ACHN (cell line): Measurements from ENCODE around the gene ZBED4.

Source experiments
- DNase-seq: peaks from one replicate; pipeline ENCODE4 v3.0.0-alpha.2; 2015
- in situ Hi-C: cut with HindIII; loops from 2 replicates; pipeline ENCODE4 v1.10.0; 2017; ENCODE audit warnings: low sequenced_read_pairs, low pct_ligation_motif_present, low pct_unique_long_range_greater_than_20kb

Gene ZBED4

GRCh38 chr22:49824936-49825335, 28.7 kb upstream of the ZBED4 start:
- in situ Hi-C loops = no loop called here
- no peak for DNase-seq

GRCh38 chr22:49825436-49825835, 28.2 kb upstream of the ZBED4 start:
- peak; percentile 60 for DNase-seq
- in situ Hi-C loops = no loop called here

- in situ Hi-C loops = no loop called here
- DNase-seq = peak; percentile 12
These were observed 27.6 kb upstream of the ZBED4 start for GRCh38 chr22:49825944-49826602.

- DNase-seq = peak; percentile 14
These were observed 26.9 kb upstream of the ZBED4 start for GRCh38 chr22:49826603-49827270.

GRCh38 chr22:49827271-49827852, 26.3 kb upstream of the ZBED4 start:
- peak; percentile 12 for DNase-seq
- in situ Hi-C loops = no loop called here

More at GRCh38 chr22:49826603-49827270, 26.9 kb upstream of the ZBED4 start:
- in situ Hi-C loops = no loop called here

- peak; percentile 58 for DNase-seq
These were observed 25.6 kb upstream of the ZBED4 start, which contains the start of gene BRD1 for GRCh38 chr22:49827853-49828598. BRD1 (minus strand) TSS chr22:49827873; CDS start chr22:49824317, 3,556 bp downstream.

GRCh38 chr22:49828599-49828965, 25.1 kb upstream of the ZBED4 start:
- in situ Hi-C loops = no loop called here
- DNase-seq = no peak

More at GRCh38 chr22:49827853-49828598, 25.6 kb upstream of the ZBED4 start, which contains the start of gene BRD1:
- in situ Hi-C loops = no loop called here

- in situ Hi-C loops = no loop called here
- no peak for DNase-seq
These were observed 24.4 kb upstream of the ZBED4 start for GRCh38 chr22:49829044-49829853.

- in situ Hi-C loops = no loop called here
- no peak for DNase-seq
These were observed 20.2 kb upstream of the ZBED4 start for GRCh38 chr22:49833340-49834007.

GRCh38 chr22:49838771-49839717, 14.6 kb upstream of the ZBED4 start:
- DNase-seq = no peak
- in situ Hi-C loops = no loop called here

GRCh38 chr22:49845241-49845640, 8.4 kb upstream of the ZBED4 start:
- DNase-seq = no peak
- in situ Hi-C loops = no loop called here

- in situ Hi-C loops = no loop called here
- DNase-seq = no peak
These were observed 7.8 kb upstream of the ZBED4 start for GRCh38 chr22:49845666-49846459.

- in situ Hi-C loops = no loop called here
- DNase-seq = no peak
These were observed 5.6 kb upstream of the ZBED4 start for GRCh38 chr22:49847751-49848689.

- in situ Hi-C loops = no loop called here
- no peak for DNase-seq
These were observed 4.9 kb upstream of the ZBED4 start for GRCh38 chr22:49848690-49849160.
